HG02588 (cell line): ENCODE data around the gene MSI2.

Source experiments
- ATAC-seq: cut with Tn5 transposase; IDR thresholded peaks from one replicate; pipeline ENCODE4 v1.9.1; 2021; ENCODE audit warnings: mild to moderate bottlenecking, moderate library complexity; ENCODE audit not compliant: unreplicated experiment

The MSI2 gene

GRCh38 chr17:57387575-57387974 lies 131.3 kb downstream of the MSI2 start:
- no peak for ATAC-seq

- no peak for ATAC-seq
Observed at GRCh38 chr17:57388131-57388725, 131.9 kb downstream of the MSI2 start.

- ATAC-seq = no peak
Observed at GRCh38 chr17:57389473-57389872, 133.2 kb downstream of the MSI2 start.

GRCh38 chr17:57391076-57391825 lies 134.9 kb downstream of the MSI2 start:
- ATAC-seq = no peak

GRCh38 chr17:57391857-57392471 lies 135.6 kb downstream of the MSI2 start:
- ATAC-seq = no peak

GRCh38 chr17:57393368-57393767 lies 137.0 kb downstream of the MSI2 start:
- no peak for ATAC-seq

- ATAC-seq = no peak
Observed at GRCh38 chr17:57394375-57394774, 138.1 kb downstream of the MSI2 start.

- no peak for ATAC-seq
Observed at GRCh38 chr17:57395721-57396321, 139.5 kb downstream of the MSI2 start.

GRCh38 chr17:57396511-57396921 lies 140.2 kb downstream of the MSI2 start:
- no peak for ATAC-seq

- ATAC-seq = no peak
Observed at GRCh38 chr17:57397402-57397801, 141.1 kb downstream of the MSI2 start.

- no peak for ATAC-seq
Observed at GRCh38 chr17:57399690-57400089, 143.4 kb downstream of the MSI2 start.

GRCh38 chr17:57400648-57401047 lies 144.3 kb downstream of the MSI2 start:
- ATAC-seq = no peak

- no peak for ATAC-seq
Observed at GRCh38 chr17:57401556-57402488, 145.5 kb downstream of the MSI2 start.

- ATAC-seq = no peak
Observed at GRCh38 chr17:57402681-57403180, 146.4 kb downstream of the MSI2 start.

- no peak for ATAC-seq
Observed at GRCh38 chr17:57403236-57403635, 146.9 kb downstream of the MSI2 start.

- no peak for ATAC-seq
Observed at GRCh38 chr17:57404073-57404472, 147.8 kb downstream of the MSI2 start.

- no peak for ATAC-seq
Observed at GRCh38 chr17:57404795-57405490, 148.6 kb downstream of the MSI2 start.

GRCh38 chr17:57405491-57406072 lies 149.3 kb downstream of the MSI2 start:
- no peak for ATAC-seq

- no peak for ATAC-seq
Observed at GRCh38 chr17:57406131-57406980, 150.0 kb downstream of the MSI2 start.
